ENCODE measurements around the gene JAKMIP2. TPM values are rescaled to one million over a fixed set of nuclear protein-coding genes. Genes with fewer than 3 reads are reported as not detected.
"Not testable (repeated sequence)": the region's sequence is repeated elsewhere in the genome, so short reads cannot be mapped to it uniquely, and the experiment has no call there.

JAKMIP2 gene
- total RNA-seq, 1 donor from 2014 or later = 14.6 TPM

- DNase-seq (ENCODE audit: low spot score) = no peak
- ATAC-seq = no peak
- intact Hi-C loops (cut with DNase I) = no loop called here
Measured at GRCh38 chr5:147752666-147753290, 29.8 kb downstream of the JAKMIP2 start.

DNA sequence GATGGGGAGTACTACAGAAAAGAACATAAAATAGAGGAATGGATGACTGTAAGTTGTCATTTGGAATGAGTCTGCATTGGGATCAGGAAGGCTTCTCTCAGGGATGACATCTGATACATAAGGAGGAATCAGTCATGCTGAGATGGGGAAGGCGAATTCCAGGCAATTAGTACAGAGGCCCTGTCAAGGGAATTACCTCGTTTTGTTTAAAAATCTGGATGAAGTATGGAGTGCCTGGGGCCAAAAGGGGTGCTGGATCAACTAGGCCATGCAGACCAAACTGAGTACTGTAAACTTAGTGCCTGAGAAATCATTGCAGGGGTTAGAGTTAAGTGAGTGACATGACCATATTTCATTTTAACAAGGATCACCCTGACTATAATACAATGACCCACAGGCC lies 30.5 kb downstream of the JAKMIP2 start:
- no peak for ATAC-seq
- intact Hi-C loops (cut with DNase I) = no loop called here
- DNase-seq (ENCODE audit: low spot score) = no peak

GRCh38 chr5:147751156-147751830 lies 31.2 kb downstream of the JAKMIP2 start:
- peak; percentile 53 for DNase-seq (ENCODE audit: low spot score)
- intact Hi-C loops (cut with DNase I) = no loop called here
- peak; percentile 86 for ATAC-seq

DNA sequence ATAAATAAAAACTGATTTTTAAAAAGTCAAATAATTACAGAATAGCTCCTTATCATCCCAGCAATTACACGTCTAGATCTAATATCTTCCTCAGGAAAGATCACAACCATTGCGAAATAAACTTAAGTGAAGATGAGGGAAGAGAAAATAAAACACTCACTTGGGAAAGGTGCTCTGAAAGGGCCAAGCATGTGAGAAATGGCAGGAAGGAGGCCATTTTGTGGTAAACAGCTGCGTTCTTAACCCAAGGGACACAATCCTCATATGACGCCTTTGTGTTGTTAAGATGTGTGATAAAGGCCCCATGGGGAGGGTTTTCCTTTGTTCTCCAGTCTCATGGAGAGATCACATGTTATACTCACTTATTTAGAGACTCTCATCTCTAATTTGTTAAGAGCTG lies 32.5 kb downstream of the JAKMIP2 start:
- intact Hi-C loops (cut with DNase I) = no loop called here
- DNase-seq (ENCODE audit: low spot score) (no peak), ATAC-seq (peak; percentile 38)

DNA sequence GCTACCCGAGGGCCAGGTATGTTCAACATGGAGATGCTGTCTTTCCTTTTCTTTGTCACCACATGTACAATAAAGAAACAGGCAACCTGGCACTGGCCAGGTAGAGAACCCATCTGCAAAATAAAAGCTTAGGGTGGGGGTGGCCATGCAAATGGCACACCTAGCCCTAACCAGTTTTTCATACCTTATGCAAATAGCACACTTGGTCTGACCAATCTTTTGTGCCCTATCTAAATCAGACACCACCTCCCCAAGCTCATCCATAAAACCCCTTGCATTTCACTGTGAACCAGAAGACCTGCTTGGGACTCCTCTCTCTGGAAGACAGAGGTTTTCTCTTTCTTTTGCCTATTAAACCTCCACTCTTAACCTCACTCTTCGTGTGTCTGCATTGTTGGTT lies 33.9 kb downstream of the JAKMIP2 start:
- ATAC-seq = no peak
- DNase-seq (ENCODE audit: low spot score) = no peak
- intact Hi-C loops (cut with DNase I) = no loop called here

DNA sequence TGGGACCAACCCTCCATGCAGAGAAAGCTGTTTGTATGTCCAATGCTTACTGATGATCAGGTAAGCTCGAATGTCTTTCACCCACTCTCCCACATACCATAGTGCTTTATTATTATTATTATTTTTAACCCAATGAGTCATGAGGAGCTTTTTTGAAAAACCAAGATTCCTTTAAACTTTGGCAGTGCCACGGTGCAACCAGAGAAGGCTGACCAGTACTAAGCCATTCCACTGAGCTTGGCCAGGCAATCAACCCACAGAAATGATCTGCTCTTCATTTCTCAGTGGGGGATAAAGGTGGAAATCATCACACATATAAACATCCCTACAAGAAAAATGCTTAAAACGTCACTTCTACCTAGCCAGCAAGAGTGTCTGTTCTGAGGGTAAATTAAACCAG lies 35.5 kb downstream of the JAKMIP2 start:
- intact Hi-C loops (cut with DNase I) = no loop called here
- ATAC-seq (no peak), DNase-seq (ENCODE audit: low spot score) (no peak)

DNA sequence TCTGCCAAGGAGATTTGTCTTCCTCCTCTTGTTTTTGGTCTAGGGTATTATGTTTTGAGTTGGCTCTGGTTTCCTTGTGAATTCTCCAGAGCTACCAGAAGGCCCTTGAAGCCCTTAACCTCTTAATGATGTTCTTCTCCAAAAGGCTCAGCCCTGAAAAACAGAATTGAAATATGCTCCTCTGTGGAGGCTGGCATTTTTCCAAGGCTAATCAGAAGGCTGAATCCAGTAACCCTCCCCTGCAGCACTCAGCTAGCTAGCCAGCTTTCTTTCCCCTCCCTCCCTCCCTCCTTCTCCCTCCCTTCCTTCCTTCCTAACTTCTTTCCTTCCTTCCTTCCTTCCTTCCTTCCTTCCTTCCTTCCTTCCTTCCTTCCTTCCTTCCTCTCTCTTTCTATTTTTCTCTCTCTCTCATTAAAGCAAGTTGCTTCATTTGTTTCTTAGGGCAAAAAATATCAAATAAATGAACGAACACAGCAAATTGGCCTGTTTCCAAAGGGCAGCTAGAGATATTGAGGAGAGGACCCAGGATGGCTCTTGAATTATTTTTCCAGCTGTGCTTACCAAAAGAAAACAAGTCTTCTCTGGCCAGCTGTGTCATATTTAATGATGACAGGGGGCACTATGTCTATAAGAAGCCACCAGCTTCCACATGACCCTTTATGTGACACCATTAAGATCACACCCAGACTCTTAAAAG lies 38.7 kb downstream of the JAKMIP2 start:
- intact Hi-C loops (cut with DNase I) = no loop called here
- DNase-seq (ENCODE audit: low spot score) = no peak
- ATAC-seq = peak; percentile 93

DNA sequence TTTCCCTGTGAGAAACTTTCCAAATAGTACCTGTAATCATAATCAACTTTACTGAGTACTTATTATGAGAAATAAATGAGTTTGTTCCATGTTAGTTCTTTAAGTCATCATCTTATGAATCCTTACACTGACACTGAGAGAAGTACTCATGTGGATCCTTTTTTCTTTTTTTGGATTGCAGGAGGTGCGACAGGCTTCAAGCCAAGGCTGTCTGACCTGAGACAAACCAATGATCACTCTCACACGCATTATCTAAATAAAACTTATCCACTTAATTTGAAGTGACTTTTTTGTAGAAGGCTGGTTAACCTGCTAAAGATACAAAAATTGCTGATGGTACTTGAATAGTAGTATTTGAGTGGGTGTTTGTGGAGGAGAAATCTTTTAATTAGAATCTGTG lies 39.5 kb downstream of the JAKMIP2 start:
- DNase-seq (ENCODE audit: low spot score) (no peak), ATAC-seq (no peak)
- intact Hi-C loops (cut with DNase I) = no loop called here

GRCh38 chr5:147742151-147742550 lies 40.4 kb downstream of the JAKMIP2 start:
- intact Hi-C loops (cut with DNase I) = no loop called here
- no peak for ATAC-seq
- DNase-seq (ENCODE audit: low spot score) = no peak

GRCh38 chr5:147740864-147741263 lies 41.7 kb downstream of the JAKMIP2 start:
- intact Hi-C loops (cut with DNase I) = no loop called here
- DNase-seq (ENCODE audit: low spot score) (no peak), ATAC-seq (no peak)

- ATAC-seq = no peak
- intact Hi-C loops (cut with DNase I) = no loop called here
- no peak for DNase-seq (ENCODE audit: low spot score)
Measured at GRCh38 chr5:147737921-147738320, 44.6 kb downstream of the JAKMIP2 start.

- intact Hi-C loops (cut with DNase I) = no loop called here
- DNase-seq (ENCODE audit: low spot score) = no peak
- no peak for ATAC-seq
Measured at GRCh38 chr5:147735621-147736125, 46.9 kb downstream of the JAKMIP2 start.

DNA sequence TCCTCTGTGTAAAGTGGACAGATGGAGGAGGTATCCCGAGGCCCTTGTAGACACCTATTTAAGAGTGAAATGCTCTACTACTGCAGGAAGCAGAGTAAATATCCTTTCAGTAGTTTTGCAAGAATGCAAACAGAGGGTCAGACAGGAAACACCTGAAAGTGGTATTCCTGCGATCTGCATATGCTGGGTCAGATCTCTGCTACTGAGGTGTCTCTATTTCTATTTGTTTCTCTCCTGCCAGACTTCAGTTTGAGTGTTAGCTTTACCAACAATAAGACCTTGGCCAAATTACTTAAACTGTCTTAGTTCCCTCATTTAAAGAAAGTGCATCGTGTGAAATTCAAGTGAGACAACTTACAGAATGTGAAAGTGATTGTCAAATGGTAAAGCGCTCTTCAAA lies 47.6 kb downstream of the JAKMIP2 start:
- ATAC-seq = no peak

DNA sequence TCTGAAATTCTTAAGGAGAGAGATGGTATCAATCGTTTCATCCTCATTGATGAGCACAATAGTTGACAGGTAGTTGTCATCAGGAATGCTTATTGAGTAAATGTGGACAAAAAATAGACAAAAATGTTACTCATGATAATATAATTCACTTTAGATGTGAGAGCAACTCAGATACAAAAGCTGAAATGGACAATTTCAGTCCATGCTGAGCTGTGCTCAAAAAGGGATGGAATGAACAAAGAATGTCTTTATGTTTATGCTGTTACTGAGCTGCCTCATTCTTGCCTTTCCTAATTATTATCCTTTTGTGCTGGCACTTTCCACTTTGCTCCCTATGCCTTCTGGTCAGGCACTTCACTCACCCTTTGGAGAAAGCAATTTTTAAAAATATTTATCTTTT lies 49.5 kb downstream of the JAKMIP2 start:
- intact Hi-C loops (cut with DNase I) = no loop called here
- ATAC-seq = no peak
- DNase-seq (ENCODE audit: low spot score) = no peak

More for the DNA sequence above, 47.6 kb downstream of the JAKMIP2 start:
- intact Hi-C loops (cut with DNase I) = no loop called here
- DNase-seq (ENCODE audit: low spot score) = no peak

DNA sequence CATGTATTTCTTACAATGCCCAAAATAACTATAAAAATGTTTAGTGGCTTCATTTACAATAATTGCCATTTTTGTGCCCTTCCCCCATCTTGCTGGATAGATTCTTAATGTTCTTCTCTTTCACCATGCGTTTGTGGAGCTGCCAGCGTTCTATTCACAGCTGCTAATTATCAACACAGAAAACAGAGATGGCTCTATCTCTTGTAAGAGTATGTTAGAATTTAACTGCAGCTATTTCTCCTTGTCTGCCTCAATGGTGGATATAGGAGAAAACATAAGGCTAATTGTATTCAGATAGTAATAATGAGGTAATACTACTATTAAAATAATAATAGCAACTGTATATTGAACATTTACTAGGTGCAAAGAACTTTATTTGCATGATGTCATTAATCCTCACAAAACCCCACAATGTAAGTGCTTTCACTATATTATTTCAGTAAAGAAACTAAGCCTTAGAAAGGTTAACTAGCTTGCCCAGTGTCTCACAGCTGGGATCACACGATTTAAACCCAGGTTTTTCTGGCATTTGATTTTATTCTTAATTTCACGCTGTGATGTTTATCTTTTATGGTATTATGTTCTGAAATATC lies 50.1 kb downstream of the JAKMIP2 start:
- intact Hi-C loops (cut with DNase I) = no loop called here
- DNase-seq (ENCODE audit: low spot score) (no peak), ATAC-seq (no peak)

- DNase-seq (ENCODE audit: low spot score) (no peak), ATAC-seq (no peak)
- intact Hi-C loops (cut with DNase I) = no loop called here
Measured at GRCh38 chr5:147731431-147732290, 50.9 kb downstream of the JAKMIP2 start.

DNA sequence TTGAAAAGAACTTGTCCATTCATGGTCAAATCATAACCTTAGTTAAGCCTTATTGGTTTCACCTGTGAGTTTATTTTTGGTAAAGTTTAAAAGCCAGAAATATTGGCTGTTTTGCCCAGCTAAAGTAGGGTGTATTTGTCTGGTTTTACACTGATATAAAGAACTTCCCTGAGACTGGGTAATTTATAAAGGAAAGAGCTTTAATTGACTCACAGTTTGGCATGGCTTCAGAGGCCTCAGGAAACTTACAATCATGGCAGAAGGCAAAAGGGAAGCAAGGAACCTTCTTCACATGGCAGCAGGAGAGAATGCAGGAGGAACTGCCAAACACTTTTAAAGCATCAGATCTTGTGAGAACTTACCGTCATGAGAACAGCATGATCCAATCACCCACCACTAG lies 55.3 kb downstream of the JAKMIP2 start:
- intact Hi-C loops (cut with DNase I) = no loop called here
- ATAC-seq (no peak), DNase-seq (ENCODE audit: low spot score) (no peak)

DNA sequence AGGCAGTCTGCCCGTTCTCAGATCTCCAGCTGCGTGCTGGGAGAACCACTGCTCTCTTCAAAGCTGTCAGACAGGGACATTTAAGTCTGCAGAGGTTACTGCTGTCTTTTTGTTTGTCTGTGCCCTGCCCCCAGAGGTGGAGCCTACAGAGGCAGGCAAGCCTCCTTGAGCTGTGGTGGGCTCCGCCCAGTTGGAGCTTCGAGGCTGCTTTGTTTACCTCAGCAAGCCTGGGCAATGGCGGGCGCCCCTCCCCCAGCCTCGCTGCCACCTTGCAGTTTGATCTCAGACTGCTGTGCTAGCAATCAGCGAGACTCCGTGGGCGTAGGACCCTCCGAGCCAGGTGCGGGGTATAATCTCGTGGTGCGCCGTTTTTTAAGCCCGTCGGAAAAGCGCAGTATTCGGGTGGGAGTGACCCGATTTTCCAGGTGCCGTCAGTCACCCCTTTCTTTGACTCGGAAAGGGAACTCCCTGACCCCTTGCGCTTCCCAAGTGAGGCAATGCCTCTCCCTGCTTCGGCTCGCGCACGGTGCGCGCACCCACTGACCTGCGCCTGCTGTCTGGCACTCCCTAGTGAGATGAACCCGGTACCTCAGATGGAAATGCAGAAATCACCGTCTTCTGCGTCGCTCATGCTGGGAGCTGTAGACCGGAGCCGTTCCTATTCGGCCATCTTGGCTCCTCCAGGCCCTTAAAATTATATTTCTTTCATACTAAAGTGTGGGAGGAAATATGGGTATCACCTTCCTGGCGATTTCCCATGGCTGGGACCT lies 61.2 kb downstream of the JAKMIP2 start:
- DNase-seq (ENCODE audit: low spot score); ATAC-seq; intact Hi-C loops (cut with DNase I): not testable (repeated sequence)

All from sciatic nerve (tissue), 2 donors.